ENCODE measurements around the gene MYO3B.

- TF ChIP-seq, protein P1, sequence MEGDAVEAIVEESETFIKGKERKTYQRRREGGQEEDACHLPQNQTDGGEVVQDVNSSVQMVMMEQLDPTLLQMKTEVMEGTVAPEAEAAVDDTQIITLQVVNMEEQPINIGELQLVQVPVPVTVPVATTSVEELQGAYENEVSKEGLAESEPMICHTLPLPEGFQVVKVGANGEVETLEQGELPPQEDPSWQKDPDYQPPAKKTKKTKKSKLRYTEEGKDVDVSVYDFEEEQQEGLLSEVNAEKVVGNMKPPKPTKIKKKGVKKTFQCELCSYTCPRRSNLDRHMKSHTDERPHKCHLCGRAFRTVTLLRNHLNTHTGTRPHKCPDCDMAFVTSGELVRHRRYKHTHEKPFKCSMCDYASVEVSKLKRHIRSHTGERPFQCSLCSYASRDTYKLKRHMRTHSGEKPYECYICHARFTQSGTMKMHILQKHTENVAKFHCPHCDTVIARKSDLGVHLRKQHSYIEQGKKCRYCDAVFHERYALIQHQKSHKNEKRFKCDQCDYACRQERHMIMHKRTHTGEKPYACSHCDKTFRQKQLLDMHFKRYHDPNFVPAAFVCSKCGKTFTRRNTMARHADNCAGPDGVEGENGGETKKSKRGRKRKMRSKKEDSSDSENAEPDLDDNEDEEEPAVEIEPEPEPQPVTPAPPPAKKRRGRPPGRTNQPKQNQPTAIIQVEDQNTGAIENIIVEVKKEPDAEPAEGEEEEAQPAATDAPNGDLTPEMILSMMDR (IDR thresholded peaks at IDR 0.05; ENCODE audit: low read length), result no peak
- no peak for TF ChIP-seq EZH2phosphoT487 (IDR thresholded peaks at IDR 0.05; ENCODE audit: low read length)
These were observed 404.4 kb downstream of the MYO3B start for GRCh38 chr2:170582313-170582712.
